K562 (cell line): ENCODE data around the gene GET3. TPM values are rescaled to one million over a fixed set of nuclear protein-coding genes. Genes with fewer than 3 reads are reported as not detected.

Experiments used
- ID3 ChIP-seq, 2 experiments: fragments of 250-450 bp in 1 of 2; fragments of 450-650 bp in 1 of 2; sonication (Bioruptor Pico) in 1 of 2; IDR thresholded peaks; 2 replicates each; pipeline versions ENCODE4 v1.6.1 to v1.8.0; 2016 to 2021; ENCODE audit warnings: mild to moderate bottlenecking in 2 of 2, moderate library complexity in 2 of 2, missing compliant biosample characterization in 1 of 2, missing genetic modification characterization in 1 of 2
- KAT7 ChIP-seq: sonication (generic); formaldehyde crosslinking; IDR thresholded peaks from 2 replicates; pipeline ENCODE4 v1.8.0; 2022; ENCODE audit warnings: missing genetic modification reagents, mild to moderate bottlenecking, borderline replicate concordance
- NBN ChIP-seq: fragments of 450-650 bp; IDR thresholded peaks from 2 replicates; pipeline ENCODE4 v1.6.1; 2016; ENCODE audit warnings: low read depth, mild to moderate bottlenecking
- POLR2A ChIP-seq: fragments of 450-650 bp; conservative IDR thresholded peaks from 2 replicates; pipeline ENCODE4 v1.6.1; 2016
- SPI1 ChIP-seq: IDR thresholded peaks from 2 replicates; pipeline ENCODE4 v1.6.1; 2011; ENCODE audit warnings: low read depth, low read length, control low read depth, borderline replicate concordance
- TCFL5 ChIP-seq: fragments of 250-450 bp; sonication (Bioruptor Pico); conservative IDR thresholded peaks from 2 replicates; pipeline ENCODE4 v1.6.1; 2021; ENCODE audit warnings: mild to moderate bottlenecking, moderate library complexity, matching md5 sums
- TGIF2 ChIP-seq: sonication (generic); formaldehyde crosslinking; IDR thresholded peaks from 2 replicates; pipeline ENCODE4 v1.8.1; 2022; ENCODE audit warnings: mild to moderate bottlenecking, missing genetic modification reagents, moderate library complexity
- THAP12 ChIP-seq: fragments of 250-450 bp; sonication (Bioruptor Pico); IDR thresholded peaks from 2 replicates; pipeline ENCODE4 v1.9.0; 2021; ENCODE audit warnings: mild to moderate bottlenecking, inconsistent platforms
- TRIM24 ChIP-seq, 2 experiments: fragments of 450-650 bp; IDR thresholded peaks; 2 replicates each; pipeline ENCODE4 v1.6.1; 2016
- ZC3H4 ChIP-seq: sonication (generic); formaldehyde crosslinking; IDR thresholded peaks from 2 replicates; pipeline ENCODE4 v1.9.0; 2021; ENCODE audit warnings: missing genetic modification reagents, borderline replicate concordance
- ZNF589 ChIP-seq: fragments of 200-800 bp; sonication (Bioruptor generic); IDR thresholded peaks from 2 replicates; pipeline ENCODE4 v1.6.1; 2016; ENCODE audit warnings: low read depth, missing genetic modification characterization, missing compliant biosample characterization
- ZNF75A ChIP-seq: fragments of 450-650 bp; formaldehyde crosslinking; IDR thresholded peaks from 2 replicates; pipeline ENCODE4 v1.4.0; 2020; ENCODE audit warnings: mild to moderate bottlenecking
- ZNF830 ChIP-seq: fragments of 250-450 bp; sonication (Bioruptor Pico); IDR thresholded peaks from 2 replicates; pipeline ENCODE4 v1.5.0; 2021; ENCODE audit warnings: mild to moderate bottlenecking
- polyA plus RNA-seq, 8 experiments: library from polyadenylated mRNA; depleted of rRNA in 4 of 8; stranded (reverse) in 5 of 8; unstranded in 3 of 8; fragments of >200 nt; fragmentation: Nextera tagmentation in 2 of 8; fragmentation: Illumina TruSeq in 1 of 8; extraction: Ambion mirVana in 2 of 8; extraction: Trizol in 1 of 8; gene quantifications; 2 replicates each; pipeline versions ENCODE4 v1.2.1 to v1.2.3, GENCODE V29; 2011 to 2014; ENCODE audit warnings: inconsistent platforms in 1 of 8, missing spikeins in 1 of 8
- total RNA-seq, 7 experiments: library from RNA; depleted of rRNA in 6 of 7; stranded (reverse); fragments of >200 nt in 6 of 7; fragmentation: Illumina TruSeq in 2 of 7; extraction: Trizol in 2 of 7; gene quantifications; 2 replicates each; pipeline versions ENCODE4 v1.2.1 to v1.2.3, GENCODE V29; 2011 to 2021; ENCODE audit warnings: low replicate concordance in 1 of 7
- TF ChIP-seq, protein P1 (sequence below), 2 experiments: fragments of 450-650 bp; formaldehyde crosslinking in 1 of 2; IDR thresholded peaks; 2 replicates each; pipeline versions ENCODE4 v1.4.0 to v1.6.1; 2014 to 2020; ENCODE audit warnings: mild to moderate bottlenecking in 2 of 2, borderline replicate concordance in 1 of 2, low read depth in 1 of 2
- TF ChIP-seq, protein P2 (sequence below): fragments of 450-650 bp; IDR thresholded peaks from 2 replicates; pipeline ENCODE4 v1.6.1; 2016; ENCODE audit warnings: missing biosample characterization, missing genetic modification characterization

The GET3 gene
- total and polyA plus RNA-seq, 9 of the 15 experiments (the other 6 are each of a cell fraction or from before 2014, with no cell fraction given), result 8.3 to 83.5 (median 51.8) TPM

DNA sequence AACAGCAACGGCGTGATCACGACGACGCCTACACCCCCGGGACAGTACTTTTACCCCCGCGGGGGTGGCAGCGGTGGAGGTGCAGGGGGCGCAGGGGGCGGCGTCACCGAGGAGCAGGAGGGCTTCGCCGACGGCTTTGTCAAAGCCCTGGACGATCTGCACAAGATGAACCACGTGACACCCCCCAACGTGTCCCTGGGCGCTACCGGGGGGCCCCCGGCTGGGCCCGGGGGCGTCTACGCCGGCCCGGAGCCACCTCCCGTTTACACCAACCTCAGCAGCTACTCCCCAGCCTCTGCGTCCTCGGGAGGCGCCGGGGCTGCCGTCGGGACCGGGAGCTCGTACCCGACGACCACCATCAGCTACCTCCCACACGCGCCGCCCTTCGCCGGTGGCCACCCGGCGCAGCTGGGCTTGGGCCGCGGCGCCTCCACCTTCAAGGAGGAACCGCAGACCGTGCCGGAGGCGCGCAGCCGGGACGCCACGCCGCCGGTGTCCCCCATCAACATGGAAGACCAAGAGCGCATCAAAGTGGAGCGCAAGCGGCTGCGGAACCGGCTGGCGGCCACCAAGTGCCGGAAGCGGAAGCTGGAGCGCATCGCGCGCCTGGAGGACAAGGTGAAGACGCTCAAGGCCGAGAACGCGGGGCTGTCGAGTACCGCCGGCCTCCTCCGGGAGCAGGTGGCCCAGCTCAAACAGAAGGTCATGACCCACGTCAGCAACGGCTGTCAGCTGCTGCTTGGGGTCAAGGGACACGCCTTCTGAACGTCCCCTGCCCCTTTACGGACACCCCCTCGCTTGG lies 55.0 kb downstream of the GET3 start (continued):
- TF ChIP-seq, protein P1, sequence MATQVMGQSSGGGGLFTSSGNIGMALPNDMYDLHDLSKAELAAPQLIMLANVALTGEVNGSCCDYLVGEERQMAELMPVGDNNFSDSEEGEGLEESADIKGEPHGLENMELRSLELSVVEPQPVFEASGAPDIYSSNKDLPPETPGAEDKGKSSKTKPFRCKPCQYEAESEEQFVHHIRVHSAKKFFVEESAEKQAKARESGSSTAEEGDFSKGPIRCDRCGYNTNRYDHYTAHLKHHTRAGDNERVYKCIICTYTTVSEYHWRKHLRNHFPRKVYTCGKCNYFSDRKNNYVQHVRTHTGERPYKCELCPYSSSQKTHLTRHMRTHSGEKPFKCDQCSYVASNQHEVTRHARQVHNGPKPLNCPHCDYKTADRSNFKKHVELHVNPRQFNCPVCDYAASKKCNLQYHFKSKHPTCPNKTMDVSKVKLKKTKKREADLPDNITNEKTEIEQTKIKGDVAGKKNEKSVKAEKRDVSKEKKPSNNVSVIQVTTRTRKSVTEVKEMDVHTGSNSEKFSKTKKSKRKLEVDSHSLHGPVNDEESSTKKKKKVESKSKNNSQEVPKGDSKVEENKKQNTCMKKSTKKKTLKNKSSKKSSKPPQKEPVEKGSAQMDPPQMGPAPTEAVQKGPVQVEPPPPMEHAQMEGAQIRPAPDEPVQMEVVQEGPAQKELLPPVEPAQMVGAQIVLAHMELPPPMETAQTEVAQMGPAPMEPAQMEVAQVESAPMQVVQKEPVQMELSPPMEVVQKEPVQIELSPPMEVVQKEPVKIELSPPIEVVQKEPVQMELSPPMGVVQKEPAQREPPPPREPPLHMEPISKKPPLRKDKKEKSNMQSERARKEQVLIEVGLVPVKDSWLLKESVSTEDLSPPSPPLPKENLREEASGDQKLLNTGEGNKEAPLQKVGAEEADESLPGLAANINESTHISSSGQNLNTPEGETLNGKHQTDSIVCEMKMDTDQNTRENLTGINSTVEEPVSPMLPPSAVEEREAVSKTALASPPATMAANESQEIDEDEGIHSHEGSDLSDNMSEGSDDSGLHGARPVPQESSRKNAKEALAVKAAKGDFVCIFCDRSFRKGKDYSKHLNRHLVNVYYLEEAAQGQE (IDR thresholded peaks at IDR 0.05; ENCODE audit: borderline replicate concordance), result 0 out of 2 replicates have a peak, but pooled peaks have one; percentile 16
- TF ChIP-seq, protein P1 (CRISPR knock-in tag; IDR thresholded peaks at IDR 0.05; ENCODE audit: low read depth), result no peak
- TF ChIP-seq TCFL5 (CRISPR knock-in tag), result no peak
- no peak for TF ChIP-seq THAP12 (CRISPR knock-in tag)
- TF ChIP-seq NBN, result no peak
- TF ChIP-seq ZC3H4 (CRISPR knock-in tag), result no peak; the same call in 1 of the 2 replicates
- no peak for TF ChIP-seq ID3 (CRISPR knock-in tag; IDR thresholded peaks at IDR 0.05)
- peak; percentile 59; the same call in 1 of the 2 replicates for TF ChIP-seq ID3 (tag; IDR thresholded peaks at IDR 0.05)
- peak; percentile 42 for TF ChIP-seq POLR2A
- TF ChIP-seq, protein P2, sequence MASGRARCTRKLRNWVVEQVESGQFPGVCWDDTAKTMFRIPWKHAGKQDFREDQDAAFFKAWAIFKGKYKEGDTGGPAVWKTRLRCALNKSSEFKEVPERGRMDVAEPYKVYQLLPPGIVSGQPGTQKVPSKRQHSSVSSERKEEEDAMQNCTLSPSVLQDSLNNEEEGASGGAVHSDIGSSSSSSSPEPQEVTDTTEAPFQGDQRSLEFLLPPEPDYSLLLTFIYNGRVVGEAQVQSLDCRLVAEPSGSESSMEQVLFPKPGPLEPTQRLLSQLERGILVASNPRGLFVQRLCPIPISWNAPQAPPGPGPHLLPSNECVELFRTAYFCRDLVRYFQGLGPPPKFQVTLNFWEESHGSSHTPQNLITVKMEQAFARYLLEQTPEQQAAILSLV (tag), result no peak
- peak; percentile 66; the same call in 1 of the 2 replicates for TF ChIP-seq KAT7 (CRISPR knock-in tag)
- TF ChIP-seq ZNF830 (CRISPR knock-in tag), result no peak
- TF ChIP-seq ZNF75A (CRISPR knock-in tag), result no peak
- TF ChIP-seq ZNF589 (CRISPR knock-in tag), result no peak
- 0 out of 2 replicates have a peak, but pooled peaks have one; percentile 81 for TF ChIP-seq TGIF2 (CRISPR knock-in tag)
- TF ChIP-seq TRIM24 (IDR thresholded peaks at IDR 0.05), result no peak
- TF ChIP-seq SPI1, result peak; percentile 15; the same call in 1 of the 2 replicates
